A549 treated with RU486 at 1 μM for 4 hours (cell line): Measurements from ENCODE around the gene USF1. TPM values are rescaled to one million over a fixed set of nuclear protein-coding genes. Genes with fewer than 3 reads are reported as not detected.

Source experiments
- total RNA-seq: library from RNA; stranded (reverse); fragments of 200-300 nt; extraction: Qiagen RNA extraction; gene quantifications from 5 replicates; pipeline ENCODE4 v1.2.3, GENCODE V29; 2022; ENCODE audit warnings: low read depth

USF1 gene
- 48.4 to 53.4 TPM (median 50.6 TPM) in 5 replicates for total RNA-seq

DNA sequence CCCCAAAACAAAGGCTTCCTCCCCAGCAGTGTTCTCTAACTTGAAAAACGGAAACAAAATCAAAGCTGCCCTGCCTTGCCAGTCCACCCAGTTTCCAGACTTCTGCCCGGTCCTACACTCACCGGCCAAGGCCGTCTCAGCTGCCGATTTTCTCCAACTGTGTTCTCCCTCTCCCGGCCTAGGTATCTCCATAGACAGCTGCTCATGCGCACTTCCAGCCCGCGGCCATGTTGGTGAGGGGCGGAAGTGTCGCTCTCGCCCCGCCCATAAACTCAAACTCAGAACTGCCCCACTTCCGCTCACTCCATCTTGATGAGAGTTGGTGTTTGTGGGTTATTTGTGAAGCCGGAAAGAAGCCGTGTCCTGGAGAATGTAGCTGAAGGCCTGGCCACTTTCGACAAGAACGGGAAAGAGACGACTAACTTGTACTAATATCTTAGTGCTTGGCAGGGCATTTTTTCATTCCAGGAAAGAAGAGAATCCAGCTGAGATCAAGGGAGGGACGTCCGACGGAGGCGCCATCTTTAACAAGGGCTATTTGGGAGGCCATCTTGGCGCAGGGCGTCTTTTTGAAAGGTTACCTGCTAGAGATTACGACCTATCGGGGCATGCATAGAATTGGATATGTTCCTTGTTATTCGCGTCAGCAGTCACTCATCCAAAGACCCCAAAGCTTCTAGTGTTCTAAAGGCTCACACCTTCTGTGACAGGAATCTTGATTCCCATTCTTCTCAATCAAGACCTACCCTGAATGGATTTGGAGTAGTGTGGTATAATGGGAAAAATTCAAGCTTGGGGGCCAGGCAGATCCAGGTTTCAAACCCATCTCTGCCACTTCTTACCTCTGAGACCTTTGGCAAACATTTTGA is at the start of gene USF1:
Gene USF1 (minus strand): TSS at position 242 of the 869 bp plus-strand sequence. CDS start 2,702 bp downstream, outside the sequence.

DNA sequence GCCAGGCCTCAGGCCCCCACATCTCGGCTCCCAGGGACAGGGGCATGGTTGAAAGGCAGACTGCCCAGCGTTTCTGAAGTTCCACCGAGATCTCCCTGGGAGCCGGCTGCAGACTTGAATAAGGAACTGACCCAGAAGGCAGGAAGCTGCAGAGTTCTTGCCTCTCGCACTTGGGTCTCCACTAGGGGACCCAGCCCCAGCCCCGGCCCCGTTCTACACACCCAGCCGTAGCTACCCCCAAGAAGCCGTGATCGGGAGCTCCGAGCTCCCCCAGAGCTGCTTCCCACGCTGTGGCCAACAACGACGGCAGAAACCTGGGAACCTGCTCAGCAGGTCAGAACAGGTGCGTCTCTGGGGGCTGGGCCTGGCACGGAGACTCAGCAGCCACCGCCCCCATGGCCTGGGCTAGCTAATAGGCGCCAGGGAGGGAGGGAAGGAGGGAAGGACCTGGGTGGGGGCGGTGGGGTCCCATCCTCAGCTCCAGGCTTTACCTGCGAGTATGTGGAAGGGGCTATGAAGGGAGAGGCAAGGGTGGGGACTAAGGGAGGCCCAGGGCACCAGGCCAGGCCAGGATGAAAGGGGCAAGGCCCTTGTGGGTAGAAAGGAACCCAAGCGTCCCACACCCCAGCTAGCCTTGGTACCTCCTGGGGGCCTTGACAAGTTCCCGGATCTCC is 43.6 kb upstream of the USF1 start, which contains the start of gene NECTIN4:
Gene NECTIN4 (minus strand): TSS at position 308 of the 674 bp plus-strand sequence. CDS start 262 bp downstream, at position 46.

DNA sequence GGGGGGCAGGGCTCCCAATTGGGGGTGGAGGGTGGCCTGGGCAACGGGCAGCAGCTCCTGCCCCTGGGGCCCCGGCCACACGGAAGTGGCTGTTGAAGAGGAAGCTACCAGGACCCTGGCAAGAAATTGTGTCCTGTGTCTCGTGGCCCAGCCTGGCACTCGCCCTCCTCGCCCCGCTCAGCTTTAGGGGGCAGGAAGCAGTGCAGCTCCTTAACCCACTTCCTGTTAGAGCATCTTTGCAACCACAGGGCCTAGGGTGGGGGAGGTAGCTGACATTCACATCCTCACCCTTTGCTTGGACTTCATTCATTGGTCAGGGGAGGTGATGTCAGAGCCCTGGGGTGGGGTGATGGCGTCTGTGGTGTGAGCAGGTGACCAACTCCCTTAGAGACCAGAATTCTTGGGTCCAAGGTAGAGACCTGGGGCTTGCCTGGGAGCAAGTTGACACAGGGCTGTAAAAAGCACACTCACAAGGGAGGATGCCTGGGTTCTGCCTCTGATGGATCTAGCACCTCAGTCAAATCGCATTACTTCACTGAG is 24.0 kb upstream of the USF1 start, which contains the start of gene ARHGAP30:
Gene ARHGAP30 (minus strand): TSS at position 161 of the 540 bp plus-strand sequence. CDS start 267 bp downstream, outside the sequence.

GRCh38 chr1:161038523-161039153 is 7.1 kb downstream of the USF1 start, which contains the start of gene TSTD1:
TSTD1 (minus strand) TSS chr1:161038964; CDS start chr1:161038889, 75 bp downstream.

DNA sequence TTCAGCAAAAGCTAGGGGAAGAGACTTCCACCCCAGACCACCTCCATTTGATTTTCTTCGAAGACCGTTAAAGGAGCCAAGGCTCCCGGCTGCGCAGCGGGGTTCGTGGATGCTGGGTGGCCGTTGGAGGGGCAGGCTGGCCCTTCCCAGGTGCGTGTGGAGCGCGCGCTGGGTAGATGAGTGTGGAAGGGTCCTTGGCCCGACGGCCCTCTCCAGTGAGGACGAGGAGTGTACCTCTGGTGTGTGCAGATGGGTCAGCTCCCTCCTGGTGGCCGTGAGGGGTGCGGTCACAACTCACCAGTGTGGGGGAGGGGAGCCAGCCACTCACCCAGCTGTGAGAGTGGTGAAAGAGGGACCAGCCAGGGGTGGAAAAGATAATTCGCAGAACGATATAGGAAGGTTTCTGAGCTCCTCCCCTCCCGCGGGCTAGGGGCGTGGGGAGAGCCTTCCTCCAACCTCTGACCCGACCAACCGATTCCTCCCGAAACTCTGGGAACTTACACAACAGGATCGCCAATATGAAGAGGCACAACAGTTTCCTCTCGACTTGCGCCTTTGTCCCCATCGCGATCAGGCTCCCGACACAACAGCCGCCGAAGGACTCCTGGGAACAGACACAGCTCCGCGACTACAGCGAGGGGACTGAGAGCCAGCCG is 25.1 kb downstream of the USF1 start, which contains the start of gene F11R:
Gene F11R (minus strand): TSS at position 644 of the 656 bp plus-strand sequence. CDS start 79 bp downstream, at position 565.

Other genes with a start within 250 kb of the USF1 start
- gene LY9, start 249.8 kb downstream of the USF1 start, total RNA-seq = 0.06 to 0.29 TPM (median 0.13 TPM) in 5 replicates
- gene CD244, start 183.1 kb downstream of the USF1 start, total RNA-seq = not detected in 5 replicates
- gene ITLN1, start 160.8 kb downstream of the USF1 start, total RNA-seq = 0.22 TPM in 1 of 5 replicates, not detected in the others
- 0.22 to 0.33 TPM in 2 of 5 replicates, not detected in the others for gene ITLN2, start 91.2 kb downstream of the USF1 start, total RNA-seq
- gene F11R, start 24.8 kb downstream of the USF1 start, total RNA-seq = 39.5 to 67.9 TPM (median 59.7 TPM) in 5 replicates
- gene TSTD1, start 7.0 kb downstream of the USF1 start, total RNA-seq = 0.34 to 0.41 TPM in 2 of 5 replicates, not detected in the others
- 0.07 to 0.14 TPM (median 0.11 TPM) in 5 replicates for gene ARHGAP30, start 23.9 kb upstream of the USF1 start, total RNA-seq
- gene NECTIN4, start 43.6 kb upstream of the USF1 start, total RNA-seq = 1.5 to 2.2 TPM (median 1.9 TPM) in 5 replicates
- gene KLHDC9, start 52.4 kb upstream of the USF1 start, total RNA-seq = 1.2 to 2.4 TPM (median 1.6 TPM) in 5 replicates
- 118 to 142 TPM (median 129 TPM) in 5 replicates for gene PFDN2, start 72.1 kb upstream of the USF1 start, total RNA-seq
- 24.4 to 32.0 TPM (median 31.3 TPM) in 5 replicates for gene NIT1, start 72.1 kb upstream of the USF1 start, total RNA-seq
- 26.1 to 32.6 TPM (median 30.9 TPM) in 5 replicates for gene DEDD, start 86.7 kb upstream of the USF1 start, total RNA-seq
- gene UFC1, start 108.0 kb upstream of the USF1 start, total RNA-seq = 87.5 to 152 TPM (median 96.7 TPM) in 5 replicates
- gene USP21, start 113.5 kb upstream of the USF1 start, total RNA-seq = 18.0 to 24.6 TPM (median 20.0 TPM) in 5 replicates
- 10.7 to 14.9 TPM (median 12.9 TPM) in 5 replicates for gene PPOX, start 120.4 kb upstream of the USF1 start, total RNA-seq
- 24.3 to 29.3 TPM (median 28.7 TPM) in 5 replicates for gene B4GALT3, start 131.5 kb upstream of the USF1 start, total RNA-seq
- gene ADAMTS4, start 153.1 kb upstream of the USF1 start, total RNA-seq = not detected in 5 replicates
- gene NDUFS2, start 156.4 kb upstream of the USF1 start, total RNA-seq = 81.9 to 101 TPM (median 84.4 TPM) in 5 replicates
- gene FCER1G, start 169.3 kb upstream of the USF1 start, total RNA-seq = 0.51 TPM in 1 of 5 replicates, not detected in the others
- 6.6 TPM in 1 of 5 replicates, not detected in the others for gene APOA2, start 177.7 kb upstream of the USF1 start, total RNA-seq
- 9.9 to 11.5 TPM (median 11.1 TPM) in 5 replicates for gene TOMM40L, start 180.1 kb upstream of the USF1 start, total RNA-seq
- not detected in 5 replicates for gene NR1I3, start 192.2 kb upstream of the USF1 start, total RNA-seq
- 0.09 to 0.13 TPM in 2 of 5 replicates, not detected in the others for gene PCP4L1, start 212.8 kb upstream of the USF1 start, total RNA-seq